GM23248 (cell line): ENCODE results near the gene RTN4RL1. TPM values are rescaled to one million over a fixed set of nuclear protein-coding genes. Genes with fewer than 3 reads are reported as not detected.

ENCODE experiments used
- DNase-seq: peaks from one replicate; pipeline ENCODE4 v3.0.0-alpha.2; 2015
- H2AFZ ChIP-seq: fragments of 200-600 bp; sonication (generic); 2 replicates; pipeline ENCODE4 v1.6.1; 2016; ENCODE audit warnings: antibody characterized with exemption
- H3F3A ChIP-seq: fragments of 200-600 bp; sonication (generic); 2 replicates; pipeline ENCODE4 v1.6.1; 2016; ENCODE audit warnings: mild to moderate bottlenecking, antibody characterized with exemption, mixed run types; ENCODE audit not compliant: insufficient read depth
- H3K27ac ChIP-seq: fragments of 200-600 bp; sonication (generic); 2 replicates; pipeline ENCODE4 v1.5.1; 2016; ENCODE audit warnings: mild to moderate bottlenecking
- H3K27me3 ChIP-seq: fragments of 200-600 bp; sonication (generic); replicated peaks from 2 replicates; pipeline ENCODE4 v1.6.1; 2016; ENCODE audit warnings: mild to moderate bottlenecking; ENCODE audit not compliant: insufficient read depth
- H3K36me3 ChIP-seq: fragments of 200-600 bp; sonication (generic); 2 replicates; pipeline ENCODE4 v1.6.1; 2016; ENCODE audit warnings: low read depth, mild to moderate bottlenecking
- H3K4me1 ChIP-seq: fragments of 200-600 bp; sonication (generic); 2 replicates; pipeline ENCODE4 v1.6.1; 2016; ENCODE audit warnings: mild to moderate bottlenecking; ENCODE audit not compliant: insufficient read depth
- H3K4me2 ChIP-seq: fragments of 200-600 bp; sonication (generic); one replicate; pipeline ENCODE4 v1.6.1; 2016; ENCODE audit warnings: mild to moderate bottlenecking; ENCODE audit not compliant: unreplicated experiment
- H3K4me3 ChIP-seq: fragments of 200-600 bp; sonication (generic); 2 replicates; pipeline ENCODE4 v1.5.1; 2016; ENCODE audit warnings: mild to moderate bottlenecking
- H3K79me2 ChIP-seq: fragments of 200-600 bp; sonication (generic); 2 replicates; pipeline ENCODE4 v1.6.1; 2016; ENCODE audit warnings: mild to moderate bottlenecking; ENCODE audit not compliant: insufficient read depth
- H3K9ac ChIP-seq: fragments of 200-600 bp; sonication (generic); 2 replicates; pipeline ENCODE4 v1.6.1; 2016; ENCODE audit warnings: mild to moderate bottlenecking
- H3K9me2 ChIP-seq: fragments of 200-600 bp; sonication (generic); 2 replicates; pipeline ENCODE4 v1.6.1; 2016; ENCODE audit warnings: mixed run types, mild to moderate bottlenecking, moderate library complexity; ENCODE audit not compliant: insufficient read depth
- H3K9me3 ChIP-seq: fragments of 200-600 bp; sonication (generic); one replicate; pipeline ENCODE4 v1.6.1; 2017; ENCODE audit warnings: low read depth
- H4K20me1 ChIP-seq: fragments of 200-600 bp; sonication (generic); 2 replicates; pipeline ENCODE4 v1.6.0; 2016; ENCODE audit not compliant: insufficient read depth
- EZH2 ChIP-seq: fragments of 200-600 bp; sonication (generic); IDR thresholded peaks from 2 replicates; pipeline ENCODE4 v1.6.1; 2018; ENCODE audit warnings: antibody characterized with exemption, mild to moderate bottlenecking; ENCODE audit not compliant: insufficient read depth, poor library complexity, severe bottlenecking
- EZH2phosphoT487 ChIP-seq: fragments of 200-600 bp; sonication (generic); IDR thresholded peaks from 2 replicates; pipeline ENCODE4 v1.6.1; 2018; ENCODE audit warnings: antibody characterized with exemption, moderate library complexity, mild to moderate bottlenecking, low read depth; ENCODE audit not compliant: insufficient read depth
- WGBS, 2 experiments: methylation state at CpG; one replicate each; pipeline ENCODE4 v1.1.6; 2015 to 2017; ENCODE audit warnings: low lambda C conversion rate in 2 of 2, low coverage in 1 of 2; ENCODE audit errors: missing lambda C conversion rate in 2 of 2; 5-methylcytosine and 5-hydroxymethylcytosine counted together
- in situ Hi-C: fragments of 300-500 bp; cut with MboI; formaldehyde crosslinking; loops from 2 replicates; pipeline ENCODE4 v1.15.0; 2020
- polyA plus RNA-seq: library from polyadenylated mRNA; unstranded; fragments of >200 nt; fragmentation: Nextera tagmentation; extraction: Ambion mirVana; gene quantifications from 2 replicates; pipeline ENCODE4 v1.2.1, GENCODE V29; 2016
- total RNA-seq: library from RNA; depleted of rRNA; stranded (reverse); fragments of >200 nt; shearing (Covaris generic); gene quantifications from 2 replicates; pipeline ENCODE4 v1.2.3, GENCODE V29; 2014

The RTN4RL1 gene
- total and polyA plus RNA-seq, 2 experiments from 2014 or later: 0.22 TPM; not detected in 1

- H3K36me3 ChIP-seq: no peaks in the 10 kb centered on the region
Measured at GRCh38 chr17:1931844-1932579, 93.1 kb downstream of the RTN4RL1 start.

GRCh38 chr17:1930337-1930645 lies 94.8 kb downstream of the RTN4RL1 start:
- 67 to 70% methylated on average over 8 of the region's 8 CpGs for WGBS, 2 experiments
- in situ Hi-C loops: no loop called here
- H3K27me3 ChIP-seq: peaks cover 4% of the 10 kb centered on the region; the same call in 1 of the 2 replicates
- no peak overlapping the region for H3K27ac ChIP-seq
- no peak overlapping the region for H3K9ac ChIP-seq
- no peaks in the 10 kb centered on the region for H3K9me2 ChIP-seq
- no peak for TF ChIP-seq EZH2
- no peak for TF ChIP-seq EZH2phosphoT487
- no peaks in the 10 kb centered on the region for H4K20me1 ChIP-seq
- H3K36me3 ChIP-seq: no peaks in the 10 kb centered on the region
- no peak overlapping the region for H3K4me2 ChIP-seq
- no peaks in the 10 kb centered on the region for H3K4me1 ChIP-seq
- H3K79me2 ChIP-seq: no peaks in the 10 kb centered on the region
- no peaks in the 10 kb centered on the region for H3K9me3 ChIP-seq
- no peak overlapping the region for H2AFZ ChIP-seq
- H3F3A ChIP-seq: no peaks in the 10 kb centered on the region
- H3K4me3 ChIP-seq: no peak overlapping the region
- DNase-seq: no peak

More at GRCh38 chr17:1931844-1932579, 93.1 kb downstream of the RTN4RL1 start:
- Histone ChIP-seq H3K27me3 (peaks cover 4% of the 10 kb centered on the region; the same call in 1 of the 2 replicates), H3K9ac (no peak overlapping the region), H3F3A (no peaks in the 10 kb centered on the region), H3K4me1 (no peaks in the 10 kb centered on the region), H3K27ac (no peak overlapping the region), H3K4me3 (no peak overlapping the region), H2AFZ (no peak overlapping the region), H3K9me3 (no peaks in the 10 kb centered on the region), H4K20me1 (no peaks in the 10 kb centered on the region), H3K79me2 (no peaks in the 10 kb centered on the region), H3K9me2 (no peaks in the 10 kb centered on the region), H3K4me2 (no peak overlapping the region)
- in situ Hi-C loops: no loop called here
- peak; percentile 39 for DNase-seq
- 23% methylated on average over 18 to 25 of the region's 27 CpGs for WGBS, 2 experiments
- TF ChIP-seq EZH2 (no peak), EZH2phosphoT487 (no peak)

- Histone ChIP-seq H3K9me2 (no peaks in the 10 kb centered on the region), H2AFZ (no peak overlapping the region)
- WGBS, 2 experiments: 21 to 26% methylated on average over 12 of the region's 12 CpGs
Measured at GRCh38 chr17:1928976-1929375, 96.2 kb downstream of the RTN4RL1 start.

GRCh38 chr17:1920948-1921351 lies 104.2 kb downstream of the RTN4RL1 start:
- Histone ChIP-seq H2AFZ (no peak overlapping the region), H3K79me2 (no peaks in the 10 kb centered on the region), H3K27me3 (no peaks in the 10 kb centered on the region), H3K4me2 (no peak overlapping the region), H3K9me3 (no peaks in the 10 kb centered on the region), H3K4me3 (no peak overlapping the region), H3K4me1 (no peaks in the 10 kb centered on the region), H3K36me3 (no peaks in the 10 kb centered on the region), H4K20me1 (no peaks in the 10 kb centered on the region), H3K9ac (no peak overlapping the region), H3K9me2 (no peaks in the 10 kb centered on the region), H3F3A (no peaks in the 10 kb centered on the region), H3K27ac (no peak overlapping the region)
- 82 to 83% methylated on average over 19 of the region's 19 CpGs for WGBS, 2 experiments
- no peak for DNase-seq
- TF ChIP-seq EZH2 (no peak), EZH2phosphoT487 (no peak)
- in situ Hi-C loops: no loop called here

More at GRCh38 chr17:1928976-1929375, 96.2 kb downstream of the RTN4RL1 start:
- no peaks in the 10 kb centered on the region for H3K36me3 ChIP-seq
- no peaks in the 10 kb centered on the region for H3K79me2 ChIP-seq
- H3K9me3 ChIP-seq: no peaks in the 10 kb centered on the region
- peak; percentile 12 for DNase-seq
- peaks cover 4% of the 10 kb centered on the region; the same call in 1 of the 2 replicates for H3K27me3 ChIP-seq
- no peaks in the 10 kb centered on the region for H3K4me1 ChIP-seq
- TF ChIP-seq EZH2phosphoT487 (no peak), EZH2 (no peak)
- H3F3A ChIP-seq: no peaks in the 10 kb centered on the region
- no peak overlapping the region for H3K4me2 ChIP-seq
- H4K20me1 ChIP-seq: no peaks in the 10 kb centered on the region
- H3K4me3 ChIP-seq: no peak overlapping the region
- in situ Hi-C loops: no loop called here
- no peak overlapping the region for H3K9ac ChIP-seq
- no peak overlapping the region for H3K27ac ChIP-seq

DNA sequence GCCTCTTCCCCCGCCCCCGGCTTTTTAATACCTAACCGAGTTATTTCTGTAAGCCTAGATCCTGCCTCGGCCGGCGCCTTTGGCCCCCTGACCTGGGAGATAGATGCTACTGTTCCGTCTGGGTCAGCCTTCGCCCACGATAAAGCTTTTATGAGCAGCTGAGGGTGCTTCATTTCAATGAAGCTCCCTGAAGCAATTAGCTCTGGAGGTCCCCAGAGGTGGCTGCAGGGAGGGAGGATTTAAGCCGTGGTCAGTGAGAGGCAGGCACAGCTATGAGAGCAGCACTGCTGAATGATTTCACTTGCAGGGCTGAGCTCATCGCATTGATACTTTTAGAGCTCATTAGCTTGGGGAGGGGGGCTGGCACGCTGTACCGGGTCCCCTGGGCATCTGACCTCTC lies 105.9 kb downstream of the RTN4RL1 start:
- Histone ChIP-seq H3K9me3 (no peaks in the 10 kb centered on the region), H3K4me1 (no peaks in the 10 kb centered on the region), H4K20me1 (no peaks in the 10 kb centered on the region), H3K4me2 (no peak overlapping the region), H3F3A (no peaks in the 10 kb centered on the region), H3K27ac (no peak overlapping the region), H3K9ac (no peak overlapping the region), H2AFZ (no peak overlapping the region), H3K4me3 (no peak overlapping the region), H3K79me2 (no peaks in the 10 kb centered on the region), H3K9me2 (no peaks in the 10 kb centered on the region), H3K27me3 (no peaks in the 10 kb centered on the region), H3K36me3 (no peaks in the 10 kb centered on the region)
- no peak for DNase-seq
- WGBS, 2 experiments: 61 to 65% methylated on average over 13 of the region's 13 CpGs
- in situ Hi-C loops: no loop called here
- TF ChIP-seq EZH2phosphoT487 (no peak), EZH2 (no peak)
